ENCODE measurements around the gene SIX4.

Gene SIX4

DNA sequence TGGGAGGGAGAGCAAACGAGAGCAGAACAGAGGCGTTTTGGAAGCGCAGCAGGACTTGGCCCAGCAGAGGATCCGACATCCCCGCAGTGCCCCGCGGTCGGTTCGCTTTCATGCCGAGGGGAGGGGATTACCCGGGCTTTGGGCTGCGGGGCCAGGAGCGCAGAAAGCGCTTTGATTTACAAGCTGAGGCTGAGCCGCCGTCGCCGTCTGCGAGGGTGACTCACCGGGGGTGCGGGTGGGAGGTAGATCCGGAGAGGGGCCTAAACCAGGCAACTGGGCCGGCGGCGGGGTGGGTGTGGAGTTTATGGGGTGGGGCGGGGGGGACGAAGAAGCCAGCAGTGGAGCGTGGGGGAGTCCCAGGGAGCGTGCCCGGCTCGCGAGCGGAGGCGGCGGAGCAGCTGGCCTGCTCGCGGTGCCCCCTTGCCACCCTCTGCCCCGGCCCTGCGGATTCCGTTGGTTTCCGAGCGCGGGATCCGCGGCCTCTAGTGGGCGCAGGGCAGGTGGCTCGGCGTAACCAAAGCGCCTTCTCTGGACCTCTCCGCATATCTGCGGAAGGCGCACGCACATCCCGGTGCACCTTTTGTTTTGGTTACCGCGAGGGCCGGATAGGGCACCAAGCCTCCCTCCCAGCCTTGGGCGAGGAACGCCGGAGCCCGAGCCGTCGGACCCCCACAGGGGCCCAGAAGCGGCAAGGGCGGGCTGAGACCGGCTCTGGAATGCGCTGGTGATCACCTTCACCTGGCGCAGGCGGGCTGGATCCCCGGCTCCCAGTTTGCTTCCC is 2.6 kb downstream of the SIX4 start:
- no peak for DNase-seq

DNA sequence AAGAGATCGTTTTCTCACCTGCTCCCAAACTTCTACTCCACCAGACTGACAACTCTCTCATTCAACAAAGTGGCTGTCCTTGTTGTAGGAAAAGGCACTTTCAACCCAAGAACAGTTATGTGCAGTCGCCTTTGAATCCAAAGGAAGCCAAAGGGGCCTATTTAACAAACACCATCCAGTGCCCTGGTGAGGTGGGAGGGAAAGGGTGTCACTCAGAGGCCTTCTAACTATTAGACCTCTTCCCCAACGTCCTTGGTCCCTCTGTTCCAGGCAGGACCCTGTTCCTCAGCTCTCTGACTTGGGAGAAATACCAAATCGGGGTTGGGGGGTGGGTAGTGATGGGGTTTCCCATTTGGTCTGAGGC is 3.2 kb downstream of the SIX4 start:
- DNase-seq, result no peak

DNA sequence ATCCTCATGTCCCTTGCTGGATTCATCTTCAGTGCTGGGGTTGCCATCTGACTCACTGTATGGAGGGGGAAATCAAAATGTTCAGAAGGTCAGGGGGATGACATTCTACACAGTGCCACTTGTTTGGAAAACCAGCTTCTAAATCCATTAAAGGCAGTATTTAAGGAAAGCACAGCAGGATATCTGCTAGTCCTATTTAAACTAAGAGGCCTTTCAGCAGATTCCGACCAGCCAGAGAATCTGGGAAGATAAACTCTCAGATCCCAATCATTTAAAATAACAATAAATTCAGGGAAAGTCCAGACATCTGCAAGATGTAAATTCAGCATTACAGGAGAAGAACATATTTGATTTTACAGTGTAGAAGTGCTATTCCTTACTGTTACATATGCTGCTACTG is 3.8 kb downstream of the SIX4 start:
- DNase-seq, result no peak

GRCh38 chr14:60713513-60713912 is 10.6 kb downstream of the SIX4 start:
- no peak for DNase-seq

GRCh38 chr14:60710494-60710893 is 13.7 kb downstream of the SIX4 start:
- no peak for DNase-seq

GRCh38 chr14:60707858-60708257 is 16.3 kb downstream of the SIX4 start:
- no peak for DNase-seq

DNA sequence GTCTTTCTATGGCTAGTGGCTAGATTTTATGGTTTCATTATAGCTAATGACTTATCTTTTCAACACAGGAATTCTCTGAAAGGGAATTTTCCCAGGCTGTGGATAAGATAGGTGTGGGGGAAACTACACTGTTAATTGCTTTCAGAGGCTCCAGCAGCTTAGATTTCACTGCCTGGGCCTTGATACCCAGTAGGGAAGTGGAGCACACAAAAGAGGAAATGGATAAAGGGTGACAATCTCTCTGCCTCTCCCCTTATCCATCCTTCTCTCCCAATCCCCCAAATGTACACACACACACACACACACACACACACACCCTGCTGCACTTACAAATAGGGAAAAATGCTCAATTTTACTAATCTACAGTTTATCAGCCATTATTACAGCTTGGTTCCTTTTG is 19.1 kb downstream of the SIX4 start:
- no peak for DNase-seq

DNA sequence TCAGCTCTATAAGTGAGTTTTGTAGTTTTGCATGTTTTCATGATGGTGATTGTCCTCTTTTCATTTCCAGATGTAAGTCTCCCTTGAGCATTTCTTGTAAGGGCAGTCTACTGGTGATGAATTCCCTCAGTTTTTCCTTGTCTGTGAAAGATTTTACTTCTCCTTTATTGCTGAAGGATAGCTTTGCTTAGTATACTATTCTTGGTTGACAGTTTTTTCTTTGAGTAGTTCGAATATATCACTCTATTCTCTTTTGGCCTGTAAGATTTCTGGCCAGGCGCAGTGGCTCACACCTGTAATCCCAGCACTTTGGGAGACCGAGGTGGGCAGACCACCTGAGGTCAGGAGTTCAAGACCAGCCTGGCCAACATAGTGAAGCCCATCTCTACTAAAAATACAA is 23.6 kb downstream of the SIX4 start:
- DNase-seq, result no peak

- no peak for DNase-seq
Measured at GRCh38 chr14:60695327-60695726, 28.8 kb downstream of the SIX4 start.

GRCh38 chr14:60691383-60692113 is 32.6 kb downstream of the SIX4 start:
- no peak for DNase-seq

GRCh38 chr14:60686865-60687264 is 37.3 kb downstream of the SIX4 start:
- DNase-seq, result no peak

GRCh38 chr14:60684203-60684602 is 39.9 kb downstream of the SIX4 start:
- no peak for DNase-seq

- DNase-seq, result no peak
Measured at GRCh38 chr14:60681271-60681670, 42.9 kb downstream of the SIX4 start.

GRCh38 chr14:60680511-60680910 is 43.6 kb downstream of the SIX4 start:
- no peak for DNase-seq

- DNase-seq, result no peak
Measured at GRCh38 chr14:60679566-60680258, 44.4 kb downstream of the SIX4 start.

DNA sequence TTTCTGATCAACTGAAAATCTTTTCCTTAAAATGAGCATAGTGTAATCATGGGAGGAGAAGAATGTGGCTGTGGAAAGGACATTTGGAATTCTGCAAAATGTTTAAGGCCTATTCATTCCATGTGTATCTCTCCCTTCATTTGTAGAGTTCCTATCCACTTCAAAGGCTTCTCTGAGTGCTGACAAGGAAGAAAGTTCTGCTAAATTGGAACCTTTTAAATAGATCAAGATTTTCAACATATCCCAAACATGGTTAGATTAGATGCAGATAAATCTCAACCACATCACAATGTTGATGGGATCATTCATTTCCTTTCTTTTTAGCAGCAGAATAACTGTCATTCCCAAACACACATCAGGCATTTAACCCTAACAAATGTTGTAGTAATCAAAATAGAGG is 46.5 kb downstream of the SIX4 start:
- DNase-seq, result no peak

DNA sequence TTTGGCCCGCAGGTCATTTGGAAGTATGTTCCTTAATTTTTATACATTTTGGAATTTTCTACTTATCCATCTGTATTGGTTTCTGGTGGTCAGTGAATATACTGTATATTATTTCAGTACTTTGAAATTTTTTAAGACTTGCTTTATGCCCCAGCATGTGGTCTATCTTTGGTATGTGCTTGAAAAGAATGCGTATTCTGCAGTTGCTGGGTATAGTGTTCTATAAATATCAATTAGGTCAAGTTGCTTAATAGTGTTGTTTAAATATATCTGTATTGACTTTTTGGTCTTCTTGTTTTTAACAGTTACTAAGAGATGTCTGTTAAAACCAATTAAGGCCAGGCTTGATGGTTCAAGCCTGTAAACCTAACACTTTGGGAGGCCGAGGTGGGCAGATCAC is 53.2 kb downstream of the SIX4 start:
- DNase-seq, result no peak

DNA sequence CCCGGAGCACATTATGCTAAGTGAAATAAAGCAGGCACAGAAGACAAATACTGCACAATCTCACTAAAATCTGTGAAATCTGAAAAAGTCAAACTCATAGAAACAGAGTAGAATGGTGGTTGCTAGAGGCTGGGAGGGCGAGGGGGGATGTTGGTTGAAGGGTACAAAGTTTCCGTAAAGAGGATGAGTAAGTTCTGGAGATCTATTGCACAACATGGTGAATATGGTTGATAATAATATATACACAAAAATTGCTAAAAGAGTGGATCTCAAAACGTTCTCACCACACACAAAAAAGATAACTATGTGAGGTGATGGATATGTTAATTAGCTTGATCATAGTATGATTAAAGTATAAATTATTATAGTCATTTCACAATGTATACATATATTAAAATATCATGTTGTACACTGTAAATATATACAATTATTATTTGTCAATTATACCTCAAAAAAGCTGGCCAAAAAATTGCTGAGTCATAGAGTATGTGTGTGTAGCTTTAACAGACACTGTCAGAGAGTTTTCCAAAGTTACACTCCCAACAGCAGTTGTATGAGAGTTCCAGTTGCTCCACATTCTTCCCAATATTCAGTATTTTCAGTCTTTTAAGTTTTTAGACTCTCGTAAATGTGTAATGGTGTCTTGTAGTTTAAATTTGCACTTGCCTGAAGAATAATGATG is 55.6 kb downstream of the SIX4 start:
- no peak for DNase-seq

DNA sequence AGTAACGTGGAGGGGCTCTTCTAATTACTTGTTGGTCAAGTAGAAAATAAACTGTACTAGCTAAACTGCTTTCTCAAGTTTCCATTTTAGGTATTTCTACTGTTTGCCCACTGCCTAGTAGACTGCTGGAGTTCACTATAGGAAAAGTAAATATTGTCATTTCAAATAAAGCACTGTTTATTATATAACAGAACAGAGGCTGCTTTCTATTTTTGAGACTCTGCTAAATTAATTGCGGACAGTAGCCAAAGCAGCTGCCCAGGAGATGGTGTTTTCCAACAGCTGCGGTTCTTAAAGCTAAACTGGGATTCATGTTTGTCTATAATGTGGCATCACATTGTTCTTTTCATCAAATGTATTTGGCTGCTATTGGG is 59.0 kb downstream of the SIX4 start:
- DNase-seq, result no peak

DNA sequence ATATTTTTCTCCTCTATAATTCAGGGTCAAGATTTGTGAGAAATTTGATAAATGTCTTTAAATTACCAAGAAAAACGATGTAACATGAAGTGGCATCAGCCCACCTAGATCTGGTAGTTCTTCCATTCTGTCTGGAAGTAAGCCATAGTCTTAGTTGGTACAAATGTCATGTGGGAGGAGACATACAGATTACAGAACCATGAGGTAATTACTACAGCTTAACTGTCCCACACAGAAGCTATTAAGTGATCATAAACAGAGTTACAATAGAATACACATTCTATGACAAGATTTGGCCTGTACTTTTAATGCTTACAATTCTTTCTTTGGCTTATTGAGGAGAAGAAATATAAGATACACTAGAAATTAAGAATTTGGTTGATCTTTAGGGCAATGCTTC is 61.2 kb downstream of the SIX4 start:
- DNase-seq, result no peak

DNA sequence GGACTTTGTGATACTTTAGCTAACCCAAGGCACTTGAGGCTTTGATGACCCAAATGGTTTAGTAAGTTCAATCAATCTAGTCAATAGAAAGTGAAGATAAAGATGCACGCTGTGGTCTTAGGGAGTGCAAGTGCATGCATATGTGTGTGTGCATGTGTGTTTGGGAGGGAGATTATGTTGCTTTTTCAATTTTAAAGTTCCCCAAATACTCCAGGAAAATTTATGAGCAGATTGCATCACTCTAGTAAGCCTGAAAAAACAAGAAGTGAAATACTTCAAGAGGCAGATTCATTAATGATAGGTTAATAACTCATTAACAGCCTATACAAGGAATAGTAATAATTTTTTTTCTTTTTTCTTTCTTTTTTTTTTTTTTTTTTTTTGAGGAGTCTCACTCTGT is 62.4 kb downstream of the SIX4 start:
- no peak for DNase-seq
